Sciatic nerve (tissue), 2 donors: ENCODE data around the gene METRN. TPM values are rescaled to one million over a fixed set of nuclear protein-coding genes. Genes with fewer than 3 reads are reported as not detected.
"Not testable (repeated sequence)": the region's sequence is repeated elsewhere in the genome, so short reads cannot be mapped to it uniquely, and the experiment has no call there.

Source experiments
- ATAC-seq: fragments of 200-7000 bp; cut with Tn5 transposase; one replicate; pipeline ENCODE4 v1.9.1; 2020; ENCODE audit warnings: mild to moderate bottlenecking, moderate library complexity
- DNase-seq: peaks from one replicate; pipeline ENCODE4 v3.0.0-alpha.2; 2020; ENCODE audit warnings: low spot score
- intact Hi-C: fragments of 100-400 bp; cut with DNase I; formaldehyde crosslinking; loops from one replicate; pipeline ENCODE4 v1.14.2; 2022
- total RNA-seq: library from RNA; stranded (reverse); fragmentation: NEBNext Ultra II Directional; extraction: Animal tissue kit (Norgen Biotek cat#: 25700); gene quantifications from one replicate; pipeline ENCODE4 v1.2.1, GENCODE V29; 2021
- donor health status: DM: no; HTN: no; CAD: no.
- donor health status: DM: no; HTN: no; CAD: no.

Gene METRN
- total RNA-seq, 1 donor from 2014 or later = 120 TPM

- intact Hi-C loops = no loop called here
- no peak for ATAC-seq
- peak; percentile 57 for DNase-seq
Observed at GRCh38 chr16:729768-730665, 15.1 kb downstream of the METRN start.

GRCh38 chr16:730666-731509 lies 16.0 kb downstream of the METRN start:
- DNase-seq = peak; percentile 55
- intact Hi-C loops = no loop called here
- no peak for ATAC-seq

GRCh38 chr16:732332-732731 lies 17.4 kb downstream of the METRN start:
- intact Hi-C loops = no loop called here
- ATAC-seq (no peak), DNase-seq (no peak)

- intact Hi-C loops = no loop called here
- no peak for ATAC-seq
Observed at GRCh38 chr16:732936-733335, 18.0 kb downstream of the METRN start.

GRCh38 chr16:733382-734207 lies 18.7 kb downstream of the METRN start:
- peak; percentile 63 for DNase-seq
- intact Hi-C loops = no loop called here
- no peak for ATAC-seq

More at GRCh38 chr16:732936-733335, 18.0 kb downstream of the METRN start:
- peak; percentile 58 for DNase-seq

- no peak for DNase-seq
- intact Hi-C loops = no loop called here
- no peak for ATAC-seq
Observed at GRCh38 chr16:734208-734980, 19.5 kb downstream of the METRN start.

GRCh38 chr16:734981-735881 lies 20.3 kb downstream of the METRN start:
- ATAC-seq (no peak), DNase-seq (no peak)
- intact Hi-C loops = no loop called here

- intact Hi-C loops = no loop called here
- ATAC-seq (no peak), DNase-seq (no peak)
Observed at GRCh38 chr16:735982-736453, 21.1 kb downstream of the METRN start.

GRCh38 chr16:736936-737481 lies 22.1 kb downstream of the METRN start:
- intact Hi-C loops = no loop called here
- no peak for DNase-seq
- ATAC-seq = no peak

GRCh38 chr16:739560-740458 lies 24.9 kb downstream of the METRN start:
- no peak for ATAC-seq
- DNase-seq = no peak
- intact Hi-C loops = no loop called here

- DNase-seq (no peak), ATAC-seq (peak; percentile 48)
- intact Hi-C loops = no loop called here
Observed at GRCh38 chr16:740459-740763, 25.5 kb downstream of the METRN start.

- ATAC-seq = peak; percentile 95
- peak; percentile 94 for DNase-seq
- intact Hi-C loops = no loop called here
Observed at GRCh38 chr16:740764-741505, 26.0 kb downstream of the METRN start, which contains the start of gene CIAO3. TSS of gene CIAO3 (minus strand) at chr16:740997. CDS start at chr16:740985, 12 bp downstream.

- no peak for DNase-seq
- intact Hi-C loops = no loop called here
- no peak for ATAC-seq
Observed at GRCh38 chr16:741986-742629, 27.2 kb downstream of the METRN start.

GRCh38 chr16:742894-743293 lies 28.0 kb downstream of the METRN start:
- DNase-seq, ATAC-seq, intact Hi-C loops: not testable (repeated sequence)
